Stimulated activated CD8-positive, alpha-beta memory T cell treated with anti-CD3 and anti-CD28 coated beads, Interleukin-4, amount 100 ng/mL, for 48 hours (primary cell): Measurements from ENCODE around the gene TNFAIP8L3.

Experiments
- DNase-seq: peaks from one replicate; pipeline ENCODE4 v3.0.0-alpha.2; 2020

TNFAIP8L3 gene

GRCh38 chr15:51089041-51089440 is 5.7 kb downstream of the TNFAIP8L3 start:
- DNase-seq, result no peak

GRCh38 chr15:51088585-51088984 is 6.1 kb downstream of the TNFAIP8L3 start:
- no peak for DNase-seq

GRCh38 chr15:51087513-51087912 is 7.2 kb downstream of the TNFAIP8L3 start:
- DNase-seq, result no peak

- no peak for DNase-seq
These were observed 8.3 kb downstream of the TNFAIP8L3 start for GRCh38 chr15:51086409-51086808.

- DNase-seq, result no peak
These were observed 8.9 kb downstream of the TNFAIP8L3 start for GRCh38 chr15:51085764-51086163.

DNA sequence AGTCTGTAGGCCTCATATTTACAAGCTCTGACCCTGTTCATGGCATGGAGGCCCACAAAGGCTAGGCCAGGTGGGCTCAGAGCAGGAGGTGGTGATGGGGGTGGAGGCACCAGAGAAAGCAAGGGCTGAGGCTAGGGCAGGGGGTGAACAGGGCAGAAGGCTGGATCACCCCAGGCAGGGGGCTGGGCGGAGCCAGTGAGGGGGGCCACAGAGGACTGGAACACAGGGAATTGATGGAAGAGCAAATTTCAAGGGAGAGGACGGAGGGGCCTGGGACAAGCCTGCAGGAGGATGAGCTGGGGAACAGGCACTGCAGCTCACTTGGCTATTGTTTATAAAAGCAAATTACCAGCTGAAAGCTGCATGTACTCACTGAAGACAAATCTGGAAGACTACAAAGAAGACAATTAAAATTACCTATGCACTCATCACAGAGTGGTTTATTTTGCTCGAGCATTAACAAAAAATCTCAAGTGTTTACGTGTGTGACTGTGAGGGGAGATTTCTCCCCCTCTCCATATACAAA is 11.0 kb downstream of the TNFAIP8L3 start:
- DNase-seq, result no peak

GRCh38 chr15:51082246-51082645 is 12.5 kb downstream of the TNFAIP8L3 start:
- no peak for DNase-seq

GRCh38 chr15:51080286-51080685 is 14.4 kb downstream of the TNFAIP8L3 start:
- DNase-seq, result no peak

DNA sequence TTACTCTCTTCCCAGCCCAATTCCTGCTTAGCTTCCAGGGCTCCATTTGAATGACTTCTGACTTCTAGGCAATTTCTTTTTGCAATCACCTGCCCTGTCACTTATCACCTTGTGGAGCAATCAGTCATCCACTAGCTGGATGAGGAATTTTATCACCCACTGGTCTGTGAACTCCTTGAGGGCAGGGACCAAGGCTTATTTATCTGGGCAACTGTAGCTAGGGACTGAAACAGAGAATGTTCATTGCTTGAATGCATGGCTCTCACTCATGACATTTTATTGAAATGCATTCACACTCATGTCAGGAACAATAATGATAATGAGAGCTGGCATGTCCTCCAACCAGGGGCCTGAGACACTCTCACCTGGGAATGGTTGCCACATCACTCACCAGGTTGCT is 15.5 kb downstream of the TNFAIP8L3 start:
- DNase-seq, result no peak

DNA sequence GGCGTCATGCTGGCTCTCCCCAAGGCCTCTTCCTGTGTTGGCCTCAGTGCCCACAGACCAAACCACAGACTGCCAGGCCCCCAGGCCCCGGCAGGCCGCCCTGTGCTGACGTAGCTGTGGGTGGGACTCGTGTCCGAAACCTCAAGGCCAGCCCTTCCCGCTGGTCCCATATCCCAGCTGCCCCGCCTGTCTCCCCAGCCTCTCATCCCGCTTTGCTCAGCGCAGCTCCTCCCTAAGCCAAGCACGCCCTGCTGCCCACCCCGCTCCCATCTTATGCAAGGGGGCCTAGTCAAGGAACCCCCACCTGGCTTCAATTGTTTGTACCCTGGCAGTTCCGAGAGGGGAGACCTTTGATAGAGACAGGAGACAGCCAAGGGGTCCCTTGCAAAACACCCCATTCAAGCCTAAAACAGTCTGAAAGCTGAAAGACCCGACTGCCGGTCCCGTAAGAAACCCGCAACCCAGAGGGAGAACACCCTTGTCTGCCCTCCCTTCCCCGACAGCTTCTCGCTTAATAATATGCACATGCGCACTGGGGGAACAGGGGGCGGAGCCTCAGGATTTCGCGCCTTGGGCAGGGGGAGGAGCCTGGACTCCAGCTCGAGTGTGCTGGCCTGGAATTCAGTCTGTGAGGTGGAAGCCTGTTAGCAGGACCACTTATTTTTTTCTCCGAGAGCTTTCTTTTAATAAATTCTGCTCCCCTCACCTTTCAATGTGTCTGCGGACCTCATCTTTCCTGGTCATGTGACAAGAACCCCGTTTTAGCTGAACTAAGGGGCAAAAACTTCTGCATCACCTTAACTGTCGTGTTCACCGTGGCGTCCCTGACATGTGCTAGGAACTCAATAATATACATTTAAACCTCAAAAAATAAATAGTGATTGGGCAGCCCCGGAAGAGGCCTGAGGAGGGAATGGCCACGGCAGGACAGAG is 17.2 kb downstream of the TNFAIP8L3 start:
- peak; percentile 82 for DNase-seq

DNA sequence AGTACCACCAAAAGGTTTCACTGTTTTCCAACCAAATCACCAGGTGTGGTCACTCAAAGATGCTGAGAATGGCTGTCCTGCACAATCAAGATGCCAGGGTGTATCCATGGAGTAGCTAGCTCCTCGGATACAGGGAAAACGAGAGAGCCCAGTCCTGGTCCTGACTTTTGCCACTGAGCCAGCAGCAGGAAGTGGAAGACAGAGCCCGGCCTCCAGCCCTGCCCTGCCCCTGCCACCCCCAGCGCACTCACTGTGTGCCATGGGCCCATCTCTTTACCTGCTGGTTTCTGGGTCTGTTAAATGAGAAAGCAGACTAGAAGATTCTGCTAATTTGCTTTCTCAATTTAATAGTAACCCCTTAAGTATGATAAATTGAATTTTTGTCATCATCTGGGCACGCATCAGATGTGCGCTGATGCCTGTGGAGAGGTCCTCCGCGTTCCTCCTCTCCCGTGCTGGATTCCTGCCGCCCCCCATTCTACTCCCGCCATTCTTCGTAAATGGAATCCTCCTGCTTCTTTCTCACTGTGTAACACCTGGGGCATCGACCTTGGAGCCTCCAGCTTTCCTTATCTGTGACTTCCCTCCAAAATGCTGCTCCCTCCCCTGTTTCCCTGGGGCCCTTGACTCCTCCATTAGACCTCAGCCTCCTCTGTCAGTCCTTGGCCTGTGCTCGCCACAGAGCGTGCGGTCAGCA is 18.0 kb downstream of the TNFAIP8L3 start:
- no peak for DNase-seq

- peak; percentile 37 for DNase-seq
These were observed 18.7 kb downstream of the TNFAIP8L3 start for GRCh38 chr15:51075826-51076523.

- no peak for DNase-seq
These were observed 19.3 kb downstream of the TNFAIP8L3 start for GRCh38 chr15:51075364-51075763.

GRCh38 chr15:51074926-51075325 is 19.8 kb downstream of the TNFAIP8L3 start:
- no peak for DNase-seq

DNA sequence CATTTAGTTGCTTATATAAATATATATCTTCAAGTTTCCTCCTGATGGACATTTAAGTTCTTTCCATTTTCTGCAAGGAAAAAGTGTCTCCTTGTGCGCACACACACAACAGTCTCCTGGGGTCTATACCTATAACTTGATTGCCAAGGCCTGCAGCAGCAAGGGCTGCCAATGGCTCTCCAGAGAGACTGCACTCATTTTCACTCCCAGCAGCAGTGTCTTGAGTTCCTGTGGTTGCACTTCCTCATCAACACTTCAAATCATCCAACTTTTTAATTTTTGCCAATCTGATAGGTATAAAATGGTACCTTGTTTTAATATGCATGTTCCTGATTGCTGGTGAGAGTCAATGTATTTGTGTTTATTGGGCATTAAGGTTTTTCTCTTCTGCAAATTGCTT is 23.1 kb downstream of the TNFAIP8L3 start:
- no peak for DNase-seq

DNA sequence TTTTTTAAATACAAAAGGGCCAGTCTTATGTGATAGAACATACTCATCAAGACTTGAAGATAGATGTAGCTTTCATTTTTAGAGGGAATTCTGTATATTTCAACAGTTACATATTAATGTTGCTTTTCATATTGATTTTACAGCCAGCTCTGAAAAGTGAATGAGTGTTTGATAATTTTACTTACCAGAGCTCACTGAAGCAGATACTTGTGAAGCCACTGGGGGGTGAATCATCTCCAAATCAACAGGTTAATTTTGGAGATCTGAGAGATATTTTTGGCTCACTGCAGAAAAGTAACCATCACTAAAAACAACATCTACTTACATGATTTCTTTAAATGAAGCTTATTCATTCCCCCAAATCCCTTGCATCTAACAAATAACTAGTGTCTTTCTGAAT is 24.7 kb downstream of the TNFAIP8L3 start:
- no peak for DNase-seq

- DNase-seq, result no peak
These were observed 27.2 kb downstream of the TNFAIP8L3 start for GRCh38 chr15:51067510-51067909.

DNA sequence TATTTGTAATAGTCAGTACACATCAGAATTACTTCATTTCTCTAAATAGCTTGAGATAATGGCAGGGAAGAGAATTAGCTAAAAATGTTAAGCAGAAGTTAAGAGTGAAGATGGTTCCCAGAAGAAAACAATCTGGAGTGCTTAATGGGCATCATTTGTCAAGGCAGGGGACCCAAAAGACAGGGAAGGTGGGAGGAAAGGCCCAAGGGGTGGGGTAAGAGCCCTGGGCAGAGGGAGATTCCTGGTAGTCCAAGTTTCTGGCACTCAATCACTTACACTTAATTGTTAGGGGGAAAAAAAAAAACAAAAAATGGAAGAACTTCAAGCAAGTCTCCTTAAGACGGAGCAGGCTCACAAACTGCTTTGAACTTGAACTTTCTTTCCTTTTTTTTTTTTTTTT is 28.9 kb downstream of the TNFAIP8L3 start:
- no peak for DNase-seq

DNA sequence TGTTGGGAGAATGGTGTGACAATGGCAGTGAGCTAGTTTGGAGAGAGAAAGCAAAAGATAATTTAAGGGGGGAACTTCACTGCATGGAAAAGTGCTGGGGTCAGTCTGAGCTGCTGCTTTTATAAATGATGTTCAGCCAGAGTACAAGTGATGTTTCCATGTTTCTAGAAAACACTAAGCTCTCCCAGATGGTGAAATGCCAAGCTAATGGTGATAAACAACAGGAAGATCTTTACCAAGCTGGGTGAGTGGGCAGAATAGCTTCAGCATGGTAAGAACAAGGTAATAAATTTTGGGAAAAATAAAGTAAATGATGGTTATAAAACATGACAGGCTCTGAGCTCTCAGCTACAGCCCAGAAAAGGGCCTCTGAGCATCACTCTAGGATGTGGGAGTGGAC is 29.4 kb downstream of the TNFAIP8L3 start:
- no peak for DNase-seq

DNA sequence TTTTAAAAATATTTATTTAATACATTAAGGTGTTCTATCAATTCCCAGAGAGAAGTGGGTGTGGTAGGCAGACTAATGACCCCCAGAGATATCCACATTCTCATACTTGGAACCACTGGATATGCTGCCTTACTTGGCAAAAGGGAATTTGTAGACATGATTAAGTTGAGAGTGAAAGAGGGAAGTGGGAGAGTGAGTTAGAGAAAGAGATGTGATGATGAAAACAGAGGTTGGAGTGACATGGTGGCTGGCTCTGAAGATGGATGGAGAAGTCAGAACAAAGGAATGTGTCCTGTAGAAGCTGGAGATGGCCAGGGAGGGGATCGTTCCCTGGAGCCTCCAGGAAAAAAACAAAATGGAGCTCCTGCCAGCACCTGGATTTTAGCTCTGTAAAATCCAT is 32.0 kb downstream of the TNFAIP8L3 start:
- DNase-seq, result no peak

GRCh38 chr15:51060030-51060673 is 34.6 kb downstream of the TNFAIP8L3 start:
- DNase-seq, result no peak

DNA sequence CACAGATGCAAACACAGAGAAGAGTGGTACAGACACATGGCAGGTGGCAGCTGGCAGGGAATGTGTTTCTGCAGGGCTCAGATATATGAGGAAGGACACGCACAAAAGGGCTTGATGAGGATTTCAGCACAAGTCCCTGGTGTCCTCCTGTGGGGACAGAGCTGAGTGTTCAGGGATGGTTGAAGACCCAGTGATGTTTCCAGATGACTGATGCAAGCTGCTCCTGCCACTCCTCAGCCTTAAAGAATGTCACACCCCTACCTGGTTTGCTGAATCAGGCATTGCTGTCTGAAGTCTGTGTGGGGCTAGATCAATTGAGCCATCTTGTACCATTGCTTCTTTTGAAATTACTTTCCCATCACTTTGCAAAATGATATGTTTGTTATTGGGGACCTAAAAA is 40.2 kb downstream of the TNFAIP8L3 start:
- no peak for DNase-seq

- no peak for DNase-seq
These were observed 41.1 kb downstream of the TNFAIP8L3 start for GRCh38 chr15:51053571-51053970.
